Measurements from ENCODE around the gene ITPR2.
"Not testable (repeated sequence)": the region's sequence is repeated elsewhere in the genome, so short reads cannot be mapped to it uniquely, and the experiment has no call there.

ITPR2 gene

DNA sequence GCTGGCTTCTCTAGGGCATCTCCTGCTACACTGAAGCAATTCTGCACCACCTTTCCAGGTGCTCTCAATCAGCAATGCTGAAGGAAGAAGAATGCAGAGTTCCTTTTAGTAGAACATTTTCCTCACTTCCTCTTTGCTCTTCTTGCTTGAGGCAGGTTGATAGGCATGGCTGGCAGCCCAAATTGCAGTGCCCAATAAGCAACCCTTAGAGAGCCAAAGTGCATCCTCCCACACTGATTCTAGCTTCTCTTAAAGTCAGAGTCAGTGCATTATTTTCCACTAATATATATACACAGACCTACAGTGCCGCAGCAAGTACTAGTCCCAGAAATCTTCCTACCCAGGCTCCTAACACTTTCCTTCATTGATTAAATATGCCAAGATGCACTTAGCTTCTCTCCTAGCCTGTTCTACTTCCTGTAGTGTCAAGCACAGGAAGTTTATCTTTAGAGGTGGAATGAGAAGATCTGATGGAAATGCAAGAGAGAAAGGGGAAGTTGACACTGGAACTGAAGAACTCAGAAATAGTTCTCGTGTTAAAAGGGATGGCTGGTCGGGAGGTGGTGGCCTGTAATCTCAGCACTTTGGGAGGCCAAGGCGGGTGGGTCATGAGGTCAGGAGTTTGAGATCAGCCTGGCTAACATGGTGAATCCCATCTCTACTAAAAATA is 504.9 kb downstream of the ITPR2 start:
- H3K4me3 ChIP-seq, result no peak overlapping the region
- no peaks in the 10 kb centered on the region for H3K9me3 ChIP-seq
- H3K27ac ChIP-seq, result no peak overlapping the region
- peaks cover 14% of the 10 kb centered on the region for H3K4me1 ChIP-seq
- no peak for TF ChIP-seq Cebpa-rat (IDR thresholded peaks at IDR 0.05)
- H4K20me1 ChIP-seq, result no peaks in the 10 kb centered on the region
- H3K36me3 ChIP-seq, result no peaks in the 10 kb centered on the region
- H3K9ac ChIP-seq, result no peak overlapping the region
- no peaks in the 10 kb centered on the region for H3K27me3 ChIP-seq
- peak overlapping the region; percentile 66 for H3K4me2 ChIP-seq

DNA sequence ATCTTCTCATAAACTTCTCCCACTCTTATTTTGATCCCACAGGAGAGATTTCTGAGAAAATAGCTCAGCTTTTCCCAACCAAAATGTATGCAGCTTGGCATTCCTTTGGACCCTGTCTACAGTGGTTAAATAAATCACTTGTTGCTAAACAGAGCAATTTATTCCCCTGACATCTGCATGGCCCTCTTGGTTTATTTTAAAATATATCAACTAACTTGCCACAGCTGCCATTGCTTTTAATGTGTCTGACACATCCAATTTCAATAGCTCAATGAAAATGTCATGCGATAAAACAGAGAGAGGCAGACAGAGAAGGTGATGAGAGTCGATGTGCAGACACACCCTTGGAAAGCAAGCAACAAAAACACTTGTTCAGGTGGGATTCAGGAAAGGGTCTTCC is 509.3 kb downstream of the ITPR2 start:
- no peak for TF ChIP-seq Cebpa-rat (IDR thresholded peaks at IDR 0.05)
- Histone ChIP-seq H3K4me3 (no peak overlapping the region), H4K20me1 (no peaks in the 10 kb centered on the region), H3K9ac (no peak overlapping the region), H3K4me2 (no peak overlapping the region), H3K27me3 (no peaks in the 10 kb centered on the region), H3K27ac (no peak overlapping the region), H3K36me3 (no peaks in the 10 kb centered on the region), H3K9me3 (peaks cover 3% of the 10 kb centered on the region; the same call in 1 of the 2 replicates), H3K4me1 (peaks cover 26% of the 10 kb centered on the region)

DNA sequence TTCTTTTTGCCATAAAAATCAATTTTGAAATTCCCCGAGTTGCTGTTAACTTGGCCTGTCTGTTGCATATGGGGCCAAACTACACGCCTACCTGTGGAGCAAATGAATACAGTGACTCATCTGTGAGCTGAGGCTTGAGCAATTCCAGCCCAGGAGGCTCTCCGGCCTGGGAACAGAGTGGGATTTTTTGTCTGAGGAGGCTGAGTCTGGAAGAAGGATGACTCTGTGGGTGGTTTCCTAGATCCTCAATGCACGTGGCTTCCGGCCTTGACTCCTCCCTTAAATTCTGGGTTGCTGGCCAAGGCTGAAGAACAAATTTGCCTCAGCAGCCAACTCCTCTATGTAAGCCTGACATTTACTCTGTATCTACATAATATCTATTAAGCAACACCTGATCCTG is 513.5 kb downstream of the ITPR2 start:
- no peak overlapping the region for H3K4me3 ChIP-seq
- no peak for TF ChIP-seq Cebpa-rat (IDR thresholded peaks at IDR 0.05)
- no peak overlapping the region for H3K9ac ChIP-seq
- no peaks in the 10 kb centered on the region for H4K20me1 ChIP-seq
- no peaks in the 10 kb centered on the region for H3K36me3 ChIP-seq
- H3K4me1 ChIP-seq, result peaks cover 31% of the 10 kb centered on the region
- H3K27me3 ChIP-seq, result no peaks in the 10 kb centered on the region
- H3K9me3 ChIP-seq, result peaks cover 10% of the 10 kb centered on the region
- H3K4me2 ChIP-seq, result peak overlapping the region; percentile 76
- peak overlapping the region; percentile 43; the same call in 1 of the 2 replicates for H3K27ac ChIP-seq

DNA sequence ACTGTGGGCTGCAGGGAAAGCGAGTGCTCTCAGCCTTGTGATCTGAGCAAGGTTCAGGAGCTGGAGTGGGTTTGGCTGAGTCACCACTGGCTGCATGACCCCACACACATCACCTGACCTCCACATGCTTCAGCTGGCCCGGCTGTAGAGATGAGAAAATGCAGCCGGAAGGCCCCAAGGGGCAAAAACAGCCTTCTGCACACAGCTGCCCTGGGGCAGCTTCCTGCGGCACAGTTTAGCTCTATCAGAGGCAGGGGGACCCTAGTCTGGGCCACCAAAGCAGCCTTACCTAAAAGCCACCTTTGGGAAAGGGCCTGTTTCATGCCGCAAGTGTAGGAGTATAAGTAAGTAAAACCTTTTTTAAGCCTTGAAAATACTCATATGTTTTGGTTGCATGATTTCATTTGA is 514.3 kb downstream of the ITPR2 start:
- no peaks in the 10 kb centered on the region for H3K27me3 ChIP-seq
- H3K4me1 ChIP-seq, result peaks cover 31% of the 10 kb centered on the region
- H3K9me3 ChIP-seq, result peaks cover 14% of the 10 kb centered on the region
- peak overlapping the region; percentile 43; the same call in 1 of the 2 replicates for H3K9ac ChIP-seq
- H4K20me1 ChIP-seq, result no peaks in the 10 kb centered on the region
- TF ChIP-seq Cebpa-rat (IDR thresholded peaks at IDR 0.05), result no peak
- H3K4me2 ChIP-seq, result peak overlapping the region; percentile 76
- peak overlapping the region; percentile 43 for H3K27ac ChIP-seq
- no peak overlapping the region for H3K4me3 ChIP-seq
- H3K36me3 ChIP-seq, result no peaks in the 10 kb centered on the region

DNA sequence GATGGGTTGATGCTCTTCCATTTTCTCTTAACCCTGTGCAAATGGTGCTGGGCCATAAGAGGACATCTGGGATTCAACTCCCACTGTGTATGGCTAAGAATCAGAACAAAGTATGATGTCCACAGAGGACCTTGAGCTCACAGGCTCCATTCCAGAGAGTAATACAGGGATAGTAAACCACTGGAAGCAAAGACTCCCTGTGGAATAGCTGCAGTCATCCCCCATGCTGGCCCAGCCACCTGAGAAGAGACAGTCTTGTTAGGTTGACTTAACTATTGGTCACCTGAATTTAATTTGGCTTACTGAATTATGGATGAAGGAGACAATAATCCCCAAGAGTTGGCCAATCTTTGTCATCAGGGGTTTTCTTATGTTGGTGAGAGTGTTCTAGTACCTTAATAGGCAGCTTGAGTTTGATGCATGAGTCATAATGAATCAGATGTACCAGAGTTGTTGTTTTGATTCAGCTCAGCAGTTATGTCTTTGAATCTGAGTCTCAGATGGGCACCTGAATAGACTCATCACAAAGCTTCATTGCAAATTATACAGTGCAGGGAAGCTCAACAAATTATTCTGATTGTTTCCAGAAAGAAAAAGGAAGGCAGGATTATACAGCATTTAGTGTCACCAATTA is 514.9 kb downstream of the ITPR2 start:
- H3K4me3 ChIP-seq, result no peak overlapping the region
- peaks cover 31% of the 10 kb centered on the region for H3K4me1 ChIP-seq
- no peaks in the 10 kb centered on the region for H3K36me3 ChIP-seq
- H3K27me3 ChIP-seq, result no peaks in the 10 kb centered on the region
- peak overlapping the region; percentile 43 for H3K27ac ChIP-seq
- peak overlapping the region; percentile 76 for H3K4me2 ChIP-seq
- H4K20me1 ChIP-seq, result no peaks in the 10 kb centered on the region
- no peak overlapping the region for H3K9ac ChIP-seq
- TF ChIP-seq Cebpa-rat (IDR thresholded peaks at IDR 0.05), result no peak
- peaks cover 14% of the 10 kb centered on the region for H3K9me3 ChIP-seq

DNA sequence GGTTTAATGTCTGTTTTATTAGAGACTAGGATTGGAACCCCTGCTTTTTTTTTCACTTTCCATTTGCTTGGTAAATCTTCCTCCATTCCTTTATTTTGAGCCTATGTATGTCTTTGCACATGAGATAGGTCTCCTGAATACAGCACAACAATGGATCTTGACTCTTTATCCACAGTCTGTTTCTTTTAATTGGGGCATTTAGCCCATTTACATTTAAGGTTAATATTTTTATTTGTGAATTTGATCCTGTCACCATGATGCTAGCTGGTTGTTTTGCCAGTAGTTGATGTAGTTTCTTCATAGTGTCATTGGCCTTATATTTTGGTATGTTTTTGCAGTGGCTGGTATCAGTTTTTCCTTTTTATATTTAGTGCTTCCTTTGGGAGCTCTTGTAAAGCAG is 518.9 kb downstream of the ITPR2 start:
- H4K20me1 ChIP-seq, H3K27ac ChIP-seq, H3K4me3 ChIP-seq, H3K4me2 ChIP-seq, H3K9ac ChIP-seq, H3K36me3 ChIP-seq, H3K27me3 ChIP-seq: not testable (repeated sequence)
- Histone ChIP-seq H3K4me1 (peaks cover 23% of the 10 kb centered on the region), H3K9me3 (peaks cover 22% of the 10 kb centered on the region)

DNA sequence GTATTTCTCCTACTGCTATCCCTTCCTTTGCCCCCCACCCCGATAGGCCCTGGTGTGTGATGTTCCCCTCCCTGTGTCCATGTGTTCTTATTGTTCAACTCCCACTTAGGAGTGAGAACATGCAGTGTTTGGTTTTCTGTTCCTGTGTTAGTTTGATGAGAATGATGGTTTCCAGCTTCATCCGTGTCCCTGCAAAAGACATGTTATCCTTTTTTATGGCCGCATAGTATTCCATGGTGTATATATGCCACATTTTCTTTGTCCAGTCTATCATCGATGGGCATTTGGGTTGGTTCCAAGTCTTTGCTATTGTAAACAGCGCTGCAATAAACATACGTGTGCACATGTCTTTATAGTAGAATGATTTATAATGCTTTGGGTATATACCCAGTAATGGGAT is 522.5 kb downstream of the ITPR2 start:
- H3K4me3 ChIP-seq, H3K27me3 ChIP-seq, H4K20me1 ChIP-seq, H3K36me3 ChIP-seq, H3K9ac ChIP-seq, H3K27ac ChIP-seq, H3K4me1 ChIP-seq, H3K4me2 ChIP-seq: not testable (repeated sequence)
- peaks cover 17% of the 10 kb centered on the region for H3K9me3 ChIP-seq

DNA sequence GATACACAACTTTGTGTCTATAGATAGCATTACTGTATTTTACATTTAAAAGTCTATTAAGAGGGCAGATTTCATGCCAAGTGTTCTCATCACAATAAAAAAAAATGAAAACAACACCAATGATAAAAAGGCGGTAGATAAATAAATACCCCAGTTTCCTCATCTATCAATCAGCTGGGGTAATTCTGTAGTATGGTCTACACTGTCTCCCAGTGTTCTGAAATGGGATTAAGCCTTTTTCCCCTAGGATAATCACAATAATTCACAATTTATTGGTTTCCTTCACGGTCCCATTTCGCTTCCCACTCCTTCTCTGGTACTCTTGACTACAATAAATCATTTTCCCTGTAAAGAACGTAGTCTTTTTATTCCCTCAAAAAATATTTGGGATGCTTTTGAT is 523.4 kb downstream of the ITPR2 start:
- no peaks in the 10 kb centered on the region for H3K4me1 ChIP-seq
- H4K20me1 ChIP-seq, result no peaks in the 10 kb centered on the region
- no peaks in the 10 kb centered on the region for H3K27me3 ChIP-seq
- H3K9me3 ChIP-seq, result peaks cover 16% of the 10 kb centered on the region
- no peak overlapping the region for H3K4me2 ChIP-seq
- no peak overlapping the region for H3K27ac ChIP-seq
- H3K36me3 ChIP-seq, result no peaks in the 10 kb centered on the region
- no peak overlapping the region for H3K9ac ChIP-seq
- no peak overlapping the region for H3K4me3 ChIP-seq
- TF ChIP-seq Cebpa-rat (IDR thresholded peaks at IDR 0.05), result no peak

DNA sequence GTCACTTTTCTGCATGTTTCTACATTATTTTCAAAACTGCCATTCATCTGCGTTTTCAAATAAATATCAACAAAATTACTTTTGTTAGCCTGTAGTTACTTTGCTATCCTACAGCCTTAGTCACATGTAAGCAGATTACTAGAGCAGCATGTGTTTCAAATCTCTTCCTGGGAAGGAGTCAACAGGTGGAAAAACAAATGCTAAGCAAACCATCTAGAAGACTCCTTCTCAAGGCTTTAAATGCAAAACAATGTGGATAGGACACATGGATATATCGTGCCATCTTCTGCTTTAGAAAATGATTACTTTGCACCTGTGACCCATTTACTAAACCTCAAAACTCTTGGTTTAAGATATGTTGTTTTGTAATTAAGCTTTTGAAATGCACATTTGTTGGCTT is 528.7 kb downstream of the ITPR2 start:
- H3K27ac ChIP-seq, result no peak overlapping the region
- H3K4me2 ChIP-seq, result no peak overlapping the region
- H3K36me3 ChIP-seq, result no peaks in the 10 kb centered on the region
- H3K27me3 ChIP-seq, result no peaks in the 10 kb centered on the region
- H4K20me1 ChIP-seq, result no peaks in the 10 kb centered on the region
- no peak overlapping the region for H3K4me3 ChIP-seq
- peaks cover 4% of the 10 kb centered on the region for H3K4me1 ChIP-seq
- TF ChIP-seq Cebpa-rat (IDR thresholded peaks at IDR 0.05), result no peak
- H3K9me3 ChIP-seq, result no peaks in the 10 kb centered on the region
- no peak overlapping the region for H3K9ac ChIP-seq

DNA sequence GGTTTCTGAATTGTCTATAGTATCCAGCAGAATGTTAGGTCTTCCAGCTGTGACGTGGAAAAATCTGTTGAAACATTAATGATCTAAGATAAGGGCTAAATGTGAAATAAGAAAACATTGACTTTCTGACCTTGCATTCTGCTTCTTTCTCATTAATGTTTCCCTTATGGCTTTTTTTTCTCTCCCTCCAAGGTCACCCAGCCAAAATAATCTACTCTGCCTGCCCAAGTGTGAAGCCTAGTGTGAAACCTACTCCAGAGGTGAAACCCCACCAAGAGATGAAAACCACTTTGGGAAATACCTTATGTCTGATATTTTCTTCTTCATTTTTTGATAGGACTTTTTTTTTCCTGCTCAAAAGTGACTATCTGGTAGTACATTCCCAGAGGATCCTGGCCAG is 529.6 kb downstream of the ITPR2 start:
- no peaks in the 10 kb centered on the region for H4K20me1 ChIP-seq

More for the DNA sequence above, 529.6 kb downstream of the ITPR2 start:
- no peak overlapping the region for H3K9ac ChIP-seq
- no peak overlapping the region for H3K27ac ChIP-seq
- no peak for TF ChIP-seq Cebpa-rat (IDR thresholded peaks at IDR 0.05)
- no peak overlapping the region for H3K4me3 ChIP-seq
- no peaks in the 10 kb centered on the region for H3K9me3 ChIP-seq
- no peak overlapping the region for H3K4me2 ChIP-seq
- H3K4me1 ChIP-seq, result peaks cover 12% of the 10 kb centered on the region
- H3K27me3 ChIP-seq, result no peaks in the 10 kb centered on the region
- H3K36me3 ChIP-seq, result no peaks in the 10 kb centered on the region

Measured in BLaER1 (cell line).